ENCODE measurements around the gene MRPL19. TPM values are rescaled to one million over a fixed set of nuclear protein-coding genes. Genes with fewer than 3 reads are reported as not detected.
"Not testable (repeated sequence)": the region's sequence is repeated elsewhere in the genome, so short reads cannot be mapped to it uniquely, and the experiment has no call there.

Gene MRPL19
- total and polyA plus RNA-seq, 3 experiments from 2014 or later: 33.2 to 74.2 (median 66.0) TPM

DNA sequence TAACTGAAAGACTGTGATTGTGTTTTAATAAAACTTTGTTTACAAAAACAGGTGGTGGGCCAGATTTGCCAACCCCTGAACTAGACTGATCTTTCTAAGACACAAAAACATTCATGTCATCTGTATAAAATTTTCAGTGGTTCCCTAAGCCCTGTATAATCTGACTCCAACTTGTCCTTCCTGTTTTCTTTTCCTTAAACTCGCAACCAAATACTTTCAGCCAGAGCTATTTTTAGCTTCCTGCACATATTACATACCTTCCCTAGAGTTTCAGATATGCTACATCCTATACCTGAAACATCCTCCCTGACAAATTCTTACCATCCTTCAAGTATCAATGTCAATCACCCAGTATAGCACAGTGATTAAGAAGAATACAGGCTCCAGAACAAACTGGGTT, 59.3 kb downstream of the MRPL19 start:
- H3K9me3 Mint-ChIP-seq: no peaks in the 10 kb centered on the region
- POLR2A ChIA-PET: no interaction called here
- peaks cover 17 to 53% (median 31%) of the 10 kb centered on the region in 3 donors for H3K36me3 Mint-ChIP-seq
- Histone ChIP-seq H3K36me3 (ENCODE audit: insufficient read depth, low read length) (peaks cover 10% of the 10 kb centered on the region), H3K4me3 (ENCODE audit: low read length) (no peak overlapping the region), H3K4me1 (ENCODE audit: insufficient read depth, low read length) (peaks cover 10% of the 10 kb centered on the region), H3K9me3 (ENCODE audit: low read length) (no peaks in the 10 kb centered on the region), H3K27ac (ENCODE audit: low read depth, low read length) (no peak overlapping the region), H3K27me3 (ENCODE audit: insufficient read depth, low read length, poor library complexity, severe bottlenecking) (no peaks in the 10 kb centered on the region)
- no peak for DNase-seq
- no peak overlapping the region for H3K4me3 Mint-ChIP-seq
- H3K27ac Mint-ChIP-seq: no peak overlapping the region
- H3K27me3 Mint-ChIP-seq: no peaks in the 10 kb centered on the region
- CTCF ChIA-PET: no interaction called here
- peaks cover 32 to 46% (median 41%) of the 10 kb centered on the region in 3 donors for H3K4me1 Mint-ChIP-seq

DNA sequence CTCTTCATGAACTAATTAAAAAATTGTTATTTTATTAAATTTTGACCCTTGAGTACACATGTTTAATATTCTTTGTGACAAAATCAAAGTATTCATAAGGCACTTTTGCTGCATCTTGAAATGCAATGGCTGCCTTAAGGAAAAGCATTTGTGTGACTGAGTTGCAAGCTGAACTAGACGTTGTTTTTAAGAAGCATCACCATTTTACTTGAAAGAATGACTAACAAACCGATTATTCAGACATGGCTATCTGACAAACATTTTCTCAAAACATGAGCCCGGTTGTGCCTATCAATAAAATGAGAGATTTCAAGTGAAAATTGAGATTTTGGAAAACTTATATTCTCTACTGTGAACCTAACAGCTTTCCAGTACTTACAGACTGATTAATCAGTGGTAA, 61.3 kb downstream of the MRPL19 start:
- POLR2A ChIA-PET: no interaction called here
- Histone ChIP-seq H3K27me3 (ENCODE audit: insufficient read depth, low read length, poor library complexity, severe bottlenecking) (no peaks in the 10 kb centered on the region), H3K36me3 (ENCODE audit: insufficient read depth, low read length) (peaks cover 4% of the 10 kb centered on the region), H3K4me1 (ENCODE audit: insufficient read depth, low read length) (peaks cover 16% of the 10 kb centered on the region), H3K4me3 (ENCODE audit: low read length) (no peak overlapping the region), H3K27ac (ENCODE audit: low read depth, low read length) (no peak overlapping the region), H3K9me3 (ENCODE audit: low read length) (no peaks in the 10 kb centered on the region)
- DNase-seq: no peak
- Mint-ChIP-seq H3K27me3 (no peaks in the 10 kb centered on the region), H3K36me3 (peaks cover 12 to 36% (median 16%) of the 10 kb centered on the region in 3 donors), H3K4me1 (peaks cover 36 to 51% (median 46%) of the 10 kb centered on the region in 3 donors), H3K9me3 (no peaks in the 10 kb centered on the region), H3K4me3 (peak overlapping the region in 4 of 7 donors; percentile 47 to 79 (median 56)), H3K27ac (peak overlapping the region in 1 of 8 donors; percentile 48)
- CTCF ChIA-PET: no interaction called here

DNA sequence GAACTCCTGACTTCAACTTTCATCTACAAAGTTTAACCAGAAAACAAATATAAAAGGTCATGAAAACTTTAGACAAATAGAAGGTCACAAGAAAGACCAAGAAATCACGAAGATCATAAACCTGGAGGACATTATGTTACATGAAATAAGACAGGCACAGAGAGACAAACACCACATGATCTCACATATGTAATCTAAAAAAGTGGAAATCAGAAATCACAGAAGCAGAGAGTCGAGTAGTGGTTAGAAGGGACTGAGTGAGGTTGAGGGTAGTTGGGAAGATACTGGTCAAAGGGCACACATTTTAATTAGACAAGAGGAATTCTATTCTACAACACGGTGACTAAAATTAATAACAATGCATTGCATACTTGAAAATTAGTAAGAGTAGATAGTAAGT, 62.7 kb downstream of the MRPL19 start:
- Histone ChIP-seq H3K4me1 (ENCODE audit: insufficient read depth, low read length) (peaks cover 16% of the 10 kb centered on the region), H3K36me3 (ENCODE audit: insufficient read depth, low read length) (no peaks in the 10 kb centered on the region), H3K4me3 (ENCODE audit: low read length) (no peak overlapping the region), H3K27me3 (ENCODE audit: insufficient read depth, low read length, poor library complexity, severe bottlenecking) (no peaks in the 10 kb centered on the region), H3K9me3 (ENCODE audit: low read length) (no peaks in the 10 kb centered on the region), H3K27ac (ENCODE audit: low read depth, low read length) (no peak overlapping the region)
- H3K27me3 Mint-ChIP-seq: no peaks in the 10 kb centered on the region
- no peaks in the 10 kb centered on the region for H3K9me3 Mint-ChIP-seq
- peaks cover 8 to 23% (median 10%) of the 10 kb centered on the region in 3 donors for H3K36me3 Mint-ChIP-seq
- no peak for DNase-seq
- H3K4me3 Mint-ChIP-seq: peak overlapping the region; percentile 52 to 87 (median 67)
- H3K27ac Mint-ChIP-seq: peak overlapping the region in 7 of 8 donors; percentile 7 to 89 (median 26)
- CTCF ChIA-PET: no interaction called here
- H3K4me1 Mint-ChIP-seq: peaks cover 36 to 51% (median 46%) of the 10 kb centered on the region in 3 donors
- POLR2A ChIA-PET: no interaction called here

DNA sequence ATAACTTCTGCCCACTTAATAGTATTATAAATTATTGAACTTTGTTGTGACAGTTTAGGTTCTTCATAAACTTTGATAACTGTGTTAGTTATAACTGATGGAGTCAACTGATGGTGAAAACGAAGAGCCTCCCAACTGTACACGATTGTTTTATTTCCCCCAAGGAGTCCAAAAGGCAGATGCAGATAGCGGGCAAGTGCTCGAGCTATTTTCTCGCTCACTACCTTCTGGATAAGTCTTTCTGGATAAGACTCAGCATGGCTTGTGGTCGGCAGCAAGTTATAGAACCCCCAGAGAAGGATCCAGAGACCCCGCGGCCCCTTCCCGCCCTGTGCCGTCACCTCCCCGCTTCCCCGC, 63.6 kb downstream of the MRPL19 start:
- H3K27me3 Mint-ChIP-seq: peaks cover 0 to 1% of the 10 kb centered on the region in 2 donors
- peaks cover 16% of the 10 kb centered on the region for H3K4me1 ChIP-seq (ENCODE audit: insufficient read depth, low read length)
- H3K36me3 ChIP-seq (ENCODE audit: insufficient read depth, low read length): no peaks in the 10 kb centered on the region
- peaks cover 6 to 14% (median 7%) of the 10 kb centered on the region in 3 donors for H3K36me3 Mint-ChIP-seq
- H3K4me3 ChIP-seq (ENCODE audit: low read length): peak overlapping the region; percentile 83
- peak overlapping the region; percentile 90 to 95 (median 94) for H3K4me3 Mint-ChIP-seq
- peaks cover 36 to 51% (median 46%) of the 10 kb centered on the region in 3 donors for H3K4me1 Mint-ChIP-seq
- no peaks in the 10 kb centered on the region for H3K9me3 ChIP-seq (ENCODE audit: low read length)
- CTCF ChIA-PET: interaction anchor here (1.1 to 3.0 kb wide), 4 partner anchors 12 to 69 kb away, joined by 3 to 11 read pairs (median 4); partner anchors contain the start of gene MRPL19
- H3K27ac Mint-ChIP-seq: peak overlapping the region; percentile 82 to 98 (median 96)
- H3K27ac ChIP-seq (ENCODE audit: low read depth, low read length): peak overlapping the region; percentile 79
- DNase-seq: no peak
- no peaks in the 10 kb centered on the region for H3K9me3 Mint-ChIP-seq
- POLR2A ChIA-PET: interaction anchor here (0.5 kb wide), 1 partner anchor 87 kb away, joined by 3 read pairs; no protein-coding TSS in a partner anchor
- H3K27me3 ChIP-seq (ENCODE audit: insufficient read depth, low read length, poor library complexity, severe bottlenecking): no peaks in the 10 kb centered on the region

DNA sequence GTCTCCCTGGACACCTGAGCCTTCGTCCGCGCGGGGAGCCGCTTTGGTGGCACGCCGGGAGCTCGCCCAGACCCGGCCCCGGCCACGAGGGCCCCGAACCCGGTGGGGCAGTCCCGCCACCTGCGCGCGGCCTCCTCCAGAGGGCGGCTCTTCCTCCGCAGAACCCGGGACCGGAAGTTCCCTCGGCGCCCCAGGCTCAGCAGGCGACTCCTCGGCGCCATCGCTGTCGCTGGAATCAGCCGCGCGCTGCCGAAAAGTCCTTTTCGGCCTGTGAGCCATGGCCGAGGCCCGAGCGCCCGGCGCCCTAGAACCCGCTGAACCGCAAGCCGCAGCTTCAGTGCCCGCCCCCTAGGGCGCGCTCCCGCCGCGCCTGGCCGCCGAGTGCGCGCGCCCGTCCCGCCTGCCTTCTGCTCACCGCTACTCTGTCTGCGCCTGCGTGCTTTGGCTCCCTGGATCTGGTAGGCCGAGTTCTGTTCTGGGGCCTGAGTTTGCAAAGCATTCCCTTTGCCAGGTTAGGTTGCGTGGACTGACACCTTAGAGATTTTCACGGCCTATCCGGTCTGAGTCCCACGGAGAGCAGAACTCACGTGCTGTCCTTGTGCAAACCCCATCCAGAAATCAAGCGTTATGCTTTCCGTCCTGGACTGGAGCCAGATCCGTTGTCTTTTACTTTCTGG, 64.1 kb downstream of the MRPL19 start, which contains the start of gene GCFC2:
Gene GCFC2, minus strand, starts transcription at position 339 of the 677 bp plus-strand sequence. Its CDS starts 60 bp downstream, at position 279.
- H3K27me3 ChIP-seq (ENCODE audit: insufficient read depth, low read length, poor library complexity, severe bottlenecking): no peaks in the 10 kb centered on the region
- POLR2A ChIA-PET: no interaction called here
- CTCF ChIA-PET: interaction anchor here (1.1 to 3.0 kb wide), 4 partner anchors 11 to 70 kb away, joined by 3 to 11 read pairs (median 4); partner anchors contain the start of gene MRPL19
- H3K9me3 ChIP-seq (ENCODE audit: low read length): no peaks in the 10 kb centered on the region
- Mint-ChIP-seq H3K36me3 (peaks cover 4 to 12% (median 5%) of the 10 kb centered on the region in 3 donors), H3K27ac (peak within 1 kb of the TSS; percentile 89 to 98 (median 96)), H3K4me1 (peaks cover 34 to 50% (median 45%) of the 10 kb centered on the region in 3 donors), H3K9me3 (no peaks in the 10 kb centered on the region), H3K4me3 (peak within 1 kb of the TSS; percentile 90 to 95 (median 94)), H3K27me3 (peaks cover 0 to 4% of the 10 kb centered on the region in 2 donors)
- peak; percentile 71 to 87 (median 82) for DNase-seq
- H3K27ac ChIP-seq (ENCODE audit: low read depth, low read length): peak within 1 kb of the TSS; percentile 79
- H3K4me1 ChIP-seq (ENCODE audit: insufficient read depth, low read length): peaks cover 16% of the 10 kb centered on the region
- peak within 1 kb of the TSS; percentile 83 for H3K4me3 ChIP-seq (ENCODE audit: low read length)
- H3K36me3 ChIP-seq (ENCODE audit: insufficient read depth, low read length): no peaks in the 10 kb centered on the region

DNA sequence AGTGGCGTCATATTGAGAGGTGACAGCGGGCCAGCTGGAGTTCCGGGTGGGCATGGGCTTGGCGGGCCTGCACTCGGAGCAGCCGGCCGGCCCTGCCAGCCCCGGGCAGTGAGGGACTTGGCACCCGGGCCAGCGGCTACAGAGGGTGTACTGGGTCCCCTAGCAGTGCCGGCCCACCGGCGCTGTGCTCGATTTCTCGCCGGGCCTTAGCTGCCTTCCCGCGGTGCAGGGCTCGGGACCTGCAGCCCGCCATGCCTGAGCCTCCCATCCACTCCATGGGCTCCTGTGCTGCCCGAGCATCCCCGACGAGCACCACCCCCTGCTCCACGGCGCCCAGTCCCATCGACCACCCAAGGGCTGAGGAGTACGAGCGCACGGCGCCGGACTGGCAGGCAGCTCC, 65.0 kb downstream of the MRPL19 start:
- H3K36me3 Mint-ChIP-seq; H3K36me3 ChIP-seq (ENCODE audit: insufficient read depth, low read length); H3K9me3 ChIP-seq (ENCODE audit: low read length); H3K27ac ChIP-seq (ENCODE audit: low read depth, low read length); H3K27me3 Mint-ChIP-seq; H3K27me3 ChIP-seq (ENCODE audit: insufficient read depth, low read length, poor library complexity, severe bottlenecking); H3K4me3 ChIP-seq (ENCODE audit: low read length); H3K9me3 Mint-ChIP-seq: not testable (repeated sequence)
- peak in 1 of 5 donors; percentile 4 for DNase-seq
- Mint-ChIP-seq H3K4me3 (peak overlapping the region; percentile 37 to 95 (median 94)), H3K27ac (peak overlapping the region in 5 of 8 donors; percentile 89 to 98 (median 97)), H3K4me1 (peaks cover 29 to 43% (median 40%) of the 10 kb centered on the region in 3 donors)
- peaks cover 16% of the 10 kb centered on the region for H3K4me1 ChIP-seq (ENCODE audit: insufficient read depth, low read length)
- ChIA-PET POLR2A (interaction anchor here (0.6 to 0.9 kb wide), 2 partner anchors 9 to 65 kb away, joined by 3 read pairs; partner anchors contain the start of gene MRPL19), CTCF (interaction anchor here (1.4 to 3.0 kb wide), 2 partner anchors 11 to 13 kb away, joined by 3 to 11 read pairs; no protein-coding TSS in a partner anchor)

DNA sequence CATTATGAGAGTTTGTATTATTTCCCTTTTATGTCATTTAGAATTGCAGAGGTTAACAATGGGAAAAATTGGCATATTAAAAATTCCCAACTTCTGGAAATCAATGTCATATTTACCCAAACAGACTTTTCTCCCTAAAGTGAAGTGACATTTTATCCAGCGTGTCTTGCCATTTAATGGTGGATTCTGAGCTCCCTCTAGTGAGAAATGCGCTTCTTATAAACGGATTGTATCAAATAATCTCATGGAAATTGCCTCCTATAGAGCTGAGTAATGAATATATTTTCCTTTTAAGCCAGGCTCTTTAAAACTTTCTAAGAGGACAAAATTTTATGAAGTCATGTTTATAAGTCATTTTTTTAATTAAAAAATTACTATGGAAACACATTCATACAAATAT, 69.8 kb downstream of the MRPL19 start:
- Histone ChIP-seq H3K27ac (ENCODE audit: low read depth, low read length) (no peak overlapping the region), H3K27me3 (ENCODE audit: insufficient read depth, low read length, poor library complexity, severe bottlenecking) (no peaks in the 10 kb centered on the region), H3K9me3 (ENCODE audit: low read length) (no peaks in the 10 kb centered on the region), H3K4me3 (ENCODE audit: low read length) (no peak overlapping the region), H3K36me3 (ENCODE audit: insufficient read depth, low read length) (no peaks in the 10 kb centered on the region), H3K4me1 (ENCODE audit: insufficient read depth, low read length) (peaks cover 2% of the 10 kb centered on the region)
- peaks cover 0 to under 1% (median under 1%) of the 10 kb centered on the region in 3 donors for H3K4me1 Mint-ChIP-seq
- H3K36me3 Mint-ChIP-seq: no peaks in the 10 kb centered on the region
- peaks cover 0 to 3% (median 0%) of the 10 kb centered on the region in 5 donors for H3K9me3 Mint-ChIP-seq
- no peak for DNase-seq
- H3K27me3 Mint-ChIP-seq: peaks cover 6 to 29% of the 10 kb centered on the region in 2 donors
- no peak overlapping the region for H3K4me3 Mint-ChIP-seq
- CTCF ChIA-PET: no interaction called here
- H3K27ac Mint-ChIP-seq: no peak overlapping the region
- POLR2A ChIA-PET: no interaction called here

DNA sequence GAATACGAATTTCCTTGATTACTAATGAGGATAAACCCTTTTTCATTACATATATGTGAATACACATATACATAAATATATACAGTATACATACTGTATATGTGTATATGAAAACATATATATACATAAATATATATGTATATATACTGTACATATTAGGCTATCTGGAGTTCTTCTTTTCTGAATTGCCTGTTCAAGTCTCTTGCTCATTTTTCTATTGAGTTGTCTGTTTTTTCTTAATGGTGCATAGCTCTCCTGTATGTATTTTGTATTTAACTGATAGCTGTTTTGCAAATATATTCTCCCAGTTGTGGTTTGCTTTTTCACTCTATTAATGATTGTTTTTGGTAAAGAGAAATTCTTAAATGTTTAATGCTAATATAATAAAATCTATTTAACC, 73.0 kb downstream of the MRPL19 start:
- H3K27me3 ChIP-seq (ENCODE audit: insufficient read depth, low read length, poor library complexity, severe bottlenecking): no peaks in the 10 kb centered on the region
- no peaks in the 10 kb centered on the region for H3K4me1 ChIP-seq (ENCODE audit: insufficient read depth, low read length)
- H3K27ac ChIP-seq (ENCODE audit: low read depth, low read length): no peak overlapping the region
- no peaks in the 10 kb centered on the region for H3K36me3 Mint-ChIP-seq
- H3K4me3 Mint-ChIP-seq: no peak overlapping the region
- no peaks in the 10 kb centered on the region for H3K36me3 ChIP-seq (ENCODE audit: insufficient read depth, low read length)
- DNase-seq: no peak
- CTCF ChIA-PET: no interaction called here
- no peak overlapping the region for H3K27ac Mint-ChIP-seq
- H3K9me3 ChIP-seq (ENCODE audit: low read length): no peaks in the 10 kb centered on the region
- POLR2A ChIA-PET: no interaction called here
- H3K4me1 Mint-ChIP-seq: no peaks in the 10 kb centered on the region
- peaks cover 19 to 53% of the 10 kb centered on the region in 2 donors for H3K27me3 Mint-ChIP-seq
- H3K9me3 Mint-ChIP-seq: peaks cover 0 to 3% (median 0%) of the 10 kb centered on the region in 5 donors
- H3K4me3 ChIP-seq (ENCODE audit: low read length): no peak overlapping the region

Measured in CD8-positive, alpha-beta memory T cell (primary cell).